IPS DF 6.9 (cell line): ENCODE results near the gene NRG3.

Experiments used
- DNase-seq: peaks from one replicate; pipeline ENCODE4 v3.0.0-alpha.2; 2013; ENCODE audit warnings: low read depth, low spot score
- H3K27ac ChIP-seq: one replicate; pipeline ENCODE4 v1.5.1; 2013; ENCODE audit warnings: low read length, control low read depth
- H3K27me3 ChIP-seq: 2 replicates; pipeline ENCODE4 v1.6.1; 2013; ENCODE audit warnings: mild to moderate bottlenecking, low read length; ENCODE audit not compliant: control insufficient read depth, insufficient read depth
- H3K36me3 ChIP-seq: 2 replicates; pipeline ENCODE4 v1.6.1; 2013; ENCODE audit warnings: low read length; ENCODE audit not compliant: control insufficient read depth, insufficient read depth
- H3K4me1 ChIP-seq: 2 replicates; pipeline ENCODE4 v1.6.1; 2013; ENCODE audit warnings: low read length; ENCODE audit not compliant: control insufficient read depth, insufficient read depth
- H3K4me3 ChIP-seq: 2 replicates; pipeline ENCODE4 v1.5.1; 2013; ENCODE audit warnings: mild to moderate bottlenecking, low read length
- H3K9me3 ChIP-seq: 2 replicates; pipeline ENCODE4 v1.6.1; 2013; ENCODE audit warnings: low read length, inconsistent platforms; ENCODE audit not compliant: control insufficient read depth, insufficient read depth
- WGBS: extraction: QIAGEN DNeasy Blood & Tissue Kit; methylation state at CpG from one replicate; pipeline ENCODE4 v1.1.7; 2013; ENCODE audit warnings: mixed read lengths, missing lambda C conversion rate; ENCODE audit not compliant: insufficient read length, insufficient coverage; 5-methylcytosine and 5-hydroxymethylcytosine counted together

NRG3 gene

DNA sequence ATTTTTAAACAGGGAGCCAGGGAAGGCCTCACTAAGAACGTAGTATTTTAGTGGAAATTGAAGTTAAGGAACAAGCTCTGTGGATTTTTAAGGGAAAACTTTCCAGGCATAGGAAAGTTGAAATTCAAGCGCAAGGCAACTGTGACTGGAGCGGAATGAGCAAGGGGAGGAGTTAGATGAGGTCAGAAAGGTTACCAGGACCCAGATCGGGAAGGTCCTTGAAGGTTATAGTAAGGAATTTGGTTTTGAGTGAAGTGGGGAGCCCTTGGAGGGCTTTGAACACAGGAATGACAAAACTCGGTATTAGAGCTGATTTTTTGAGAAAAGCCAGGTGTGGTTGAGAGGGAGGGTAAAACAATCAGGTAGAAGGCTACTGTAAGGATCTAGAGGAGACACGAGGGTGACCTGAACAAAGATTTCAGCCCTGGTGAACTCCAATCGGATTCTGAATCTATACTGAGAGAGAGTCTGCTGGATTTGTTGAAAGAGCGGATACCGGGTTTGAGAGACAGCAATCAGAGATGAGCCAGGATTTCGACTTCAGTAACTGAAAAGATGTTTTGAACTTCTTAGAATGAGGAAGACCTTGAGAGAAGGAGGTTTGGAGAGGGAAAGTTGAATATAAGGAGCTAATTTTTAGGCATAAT, 1013.9 kb downstream of the NRG3 start:
- DNase-seq = peak; percentile 55
- Histone ChIP-seq H3K9me3 (no peaks in the 10 kb centered on the region), H3K36me3 (no peaks in the 10 kb centered on the region), H3K4me1 (no peaks in the 10 kb centered on the region), H3K4me3 (no peak overlapping the region), H3K27me3 (no peaks in the 10 kb centered on the region), H3K27ac (no peak overlapping the region)
- no CpG with 5 or more reads among the region's 10 CpGs for WGBS

DNA sequence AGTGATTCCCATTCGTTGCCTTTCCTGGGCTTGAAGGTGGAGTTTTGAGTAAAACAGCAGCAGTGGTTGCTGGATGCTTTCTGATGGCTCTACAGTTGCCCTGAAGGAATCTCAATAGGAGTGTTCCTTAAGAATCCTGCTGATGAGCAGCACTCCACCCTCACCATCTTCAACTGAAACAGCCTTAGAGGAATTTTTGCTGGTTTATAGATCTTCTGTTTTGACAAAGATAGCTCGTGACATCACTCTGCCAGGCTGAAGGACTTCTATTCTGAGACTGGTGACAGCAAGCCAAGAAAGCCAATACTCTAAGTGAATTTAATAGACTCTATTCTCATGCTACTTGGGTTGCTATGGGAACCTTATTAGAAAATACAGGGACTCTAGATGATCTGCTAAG, 1014.7 kb downstream of the NRG3 start:
- H3K4me3 ChIP-seq = no peak overlapping the region
- no peaks in the 10 kb centered on the region for H3K4me1 ChIP-seq
- H3K27me3 ChIP-seq = no peaks in the 10 kb centered on the region
- H3K27ac ChIP-seq = no peak overlapping the region
- H3K9me3 ChIP-seq = no peaks in the 10 kb centered on the region
- no peak for DNase-seq
- H3K36me3 ChIP-seq = no peaks in the 10 kb centered on the region
- WGBS = no CpG with 5 or more reads among the region's 2 CpGs

GRCh38 chr10:82890573-82890972, 1015.6 kb downstream of the NRG3 start:
- Histone ChIP-seq H3K4me3 (no peak overlapping the region), H3K27ac (no peak overlapping the region), H3K4me1 (no peaks in the 10 kb centered on the region), H3K9me3 (no peaks in the 10 kb centered on the region), H3K27me3 (no peaks in the 10 kb centered on the region), H3K36me3 (no peaks in the 10 kb centered on the region)
- DNase-seq = no peak
- WGBS = no CpG with 5 or more reads among the region's 5 CpGs

DNA sequence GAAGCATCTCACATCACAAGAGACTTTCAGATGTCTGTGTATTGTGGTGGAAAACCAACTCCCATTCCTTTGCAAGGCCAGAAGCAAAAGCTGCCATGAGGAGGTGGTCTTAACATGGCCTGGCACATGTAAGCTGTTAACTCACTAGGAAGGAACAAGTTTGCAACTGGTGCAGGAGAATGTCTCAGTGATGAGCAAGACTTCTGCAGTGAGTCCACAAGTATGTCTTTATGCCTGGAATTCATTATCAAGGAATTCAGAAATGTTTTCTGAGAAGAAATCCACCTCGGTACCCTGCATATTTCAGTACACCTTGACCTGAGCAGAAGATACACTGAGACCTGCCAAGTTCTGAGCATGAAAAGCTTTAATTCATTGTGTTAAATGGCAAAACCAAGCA, 1033.1 kb downstream of the NRG3 start:
- no peak overlapping the region for H3K27ac ChIP-seq
- H3K9me3 ChIP-seq = no peaks in the 10 kb centered on the region
- H3K36me3 ChIP-seq = no peaks in the 10 kb centered on the region
- H3K27me3 ChIP-seq = no peaks in the 10 kb centered on the region
- no peak overlapping the region for H3K4me3 ChIP-seq
- DNase-seq = no peak
- no peaks in the 10 kb centered on the region for H3K4me1 ChIP-seq
- WGBS = no CpG with 5 or more reads among the region's 1 CpG

DNA sequence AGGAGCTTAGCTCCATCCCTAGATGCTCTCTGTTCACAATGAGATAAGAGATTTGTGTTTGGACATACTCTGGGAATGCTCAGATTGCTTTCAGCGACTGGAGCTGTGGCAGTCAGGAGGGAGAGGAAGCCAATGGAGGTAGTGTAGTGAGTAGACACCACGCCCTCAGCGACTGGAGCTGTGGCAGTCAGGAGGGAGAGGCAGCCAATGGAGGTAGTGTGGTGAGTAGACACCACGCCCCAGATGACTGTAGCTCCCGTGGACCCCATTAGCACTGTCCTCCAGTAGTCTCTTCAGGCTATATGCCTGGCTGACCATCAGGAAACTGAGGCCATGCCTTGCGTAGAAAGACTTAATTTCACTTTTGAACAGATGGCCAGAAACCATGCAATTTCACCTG, 1033.8 kb downstream of the NRG3 start:
- no peaks in the 10 kb centered on the region for H3K36me3 ChIP-seq
- H3K9me3 ChIP-seq = no peaks in the 10 kb centered on the region
- DNase-seq = no peak
- no peaks in the 10 kb centered on the region for H3K4me1 ChIP-seq
- H3K27me3 ChIP-seq = no peaks in the 10 kb centered on the region
- H3K4me3 ChIP-seq = no peak overlapping the region
- H3K27ac ChIP-seq = no peak overlapping the region
- no CpG with 5 or more reads among the region's 6 CpGs for WGBS

GRCh38 chr10:82910301-82910700, 1035.3 kb downstream of the NRG3 start:
- no peak for DNase-seq
- no CpG with 5 or more reads among the region's 3 CpGs for WGBS
- H3K4me1 ChIP-seq = no peaks in the 10 kb centered on the region

DNA sequence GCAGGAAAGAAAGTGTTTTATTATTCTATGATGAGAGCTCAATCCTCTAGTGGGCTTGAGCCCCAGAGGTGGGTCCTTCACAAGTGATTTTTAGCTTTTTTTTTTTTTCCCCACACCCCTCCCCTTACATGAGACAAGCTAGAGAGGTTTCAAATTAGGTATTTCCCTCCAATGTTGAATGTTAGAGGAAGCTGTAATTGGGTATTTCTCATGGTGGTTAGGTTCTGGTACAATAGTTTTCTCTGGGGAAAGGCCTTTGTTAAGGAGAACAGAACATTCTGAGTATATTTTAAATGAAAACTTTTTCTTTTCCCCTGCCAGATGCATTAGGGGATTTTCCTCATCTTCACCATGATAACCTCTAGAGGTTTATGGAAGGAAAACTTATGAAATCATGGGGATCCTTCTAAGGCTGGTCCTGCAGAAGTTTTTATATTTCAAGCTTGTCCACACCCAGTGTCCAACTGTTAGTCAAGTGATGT, 1039.7 kb downstream of the NRG3 start:
- Histone ChIP-seq H3K36me3 (no peaks in the 10 kb centered on the region), H3K4me1 (no peaks in the 10 kb centered on the region), H3K9me3 (no peaks in the 10 kb centered on the region), H3K27me3 (no peaks in the 10 kb centered on the region), H3K4me3 (no peak overlapping the region), H3K27ac (no peak overlapping the region)
- no peak for DNase-seq

More at GRCh38 chr10:82910301-82910700, 1035.3 kb downstream of the NRG3 start:
- H3K36me3 ChIP-seq = no peaks in the 10 kb centered on the region
- H3K27ac ChIP-seq = no peak overlapping the region
- no peaks in the 10 kb centered on the region for H3K9me3 ChIP-seq
- no peak overlapping the region for H3K4me3 ChIP-seq
- H3K27me3 ChIP-seq = no peaks in the 10 kb centered on the region

DNA sequence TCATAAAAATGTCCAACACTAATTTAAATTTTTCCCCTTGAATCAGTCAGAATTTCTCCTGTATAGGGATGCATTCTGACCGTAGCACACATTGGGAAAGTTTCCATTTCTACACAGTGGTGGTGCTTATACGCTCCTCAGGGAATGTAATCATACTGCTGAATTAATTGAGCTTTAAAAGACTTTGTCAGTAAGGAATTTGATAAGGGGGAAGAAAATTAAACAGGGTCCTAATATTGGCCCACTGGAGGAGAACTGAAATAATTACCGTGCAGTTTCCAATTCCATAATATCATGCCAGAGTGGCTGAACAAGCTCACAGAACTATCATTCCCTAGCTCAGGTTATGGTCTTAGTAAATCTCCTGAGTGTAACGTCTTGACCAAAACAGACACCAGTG, 1041.9 kb downstream of the NRG3 start:
- Histone ChIP-seq H3K4me3 (no peak overlapping the region), H3K9me3 (no peaks in the 10 kb centered on the region), H3K27ac (no peak overlapping the region), H3K27me3 (no peaks in the 10 kb centered on the region), H3K36me3 (no peaks in the 10 kb centered on the region), H3K4me1 (no peaks in the 10 kb centered on the region)
- DNase-seq = no peak
- WGBS = no CpG with 5 or more reads among the region's 4 CpGs

DNA sequence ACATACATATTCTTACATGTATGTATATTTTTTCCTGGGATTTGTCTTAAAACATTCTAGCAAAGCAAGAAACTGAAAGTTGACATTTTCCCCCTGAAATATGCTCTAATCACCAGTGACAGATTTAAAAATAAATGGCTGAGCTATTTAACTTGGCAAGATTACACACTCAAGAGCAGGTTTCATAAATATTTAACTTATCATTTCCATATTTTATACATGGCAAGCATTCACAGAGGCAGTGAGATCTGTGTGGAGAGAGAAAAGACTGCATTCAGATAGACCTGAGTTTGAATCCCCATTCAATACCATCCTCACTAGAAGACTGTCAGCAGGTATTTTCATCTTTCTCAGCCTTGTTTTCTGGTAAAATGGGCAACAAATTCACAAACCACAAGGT, 1043.0 kb downstream of the NRG3 start:
- no peaks in the 10 kb centered on the region for H3K9me3 ChIP-seq
- no peaks in the 10 kb centered on the region for H3K36me3 ChIP-seq
- H3K27ac ChIP-seq = no peak overlapping the region
- no peak overlapping the region for H3K4me3 ChIP-seq
- no peaks in the 10 kb centered on the region for H3K27me3 ChIP-seq
- no peaks in the 10 kb centered on the region for H3K4me1 ChIP-seq
- DNase-seq = no peak

DNA sequence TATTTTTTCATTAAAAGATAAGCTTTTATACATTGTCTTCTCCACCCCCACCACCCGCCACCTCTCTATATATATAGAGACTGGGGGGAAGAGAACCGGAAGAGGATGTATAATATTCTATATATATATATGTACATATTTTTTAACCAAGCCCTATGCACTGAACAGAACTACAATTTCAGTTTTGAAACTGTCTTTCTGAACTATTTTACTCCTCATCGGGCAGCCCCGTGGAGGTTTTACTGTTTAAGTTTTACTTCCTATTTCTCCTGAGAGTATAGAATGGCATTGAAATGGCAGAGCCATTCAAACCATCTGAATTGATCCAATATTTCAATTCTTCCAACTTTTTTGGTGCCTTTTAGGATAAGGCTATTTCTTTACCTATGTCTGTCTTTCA, 1047.1 kb downstream of the NRG3 start:
- WGBS = no CpG with 5 or more reads among the region's 4 CpGs
- DNase-seq = no peak
- H3K36me3 ChIP-seq = no peaks in the 10 kb centered on the region
- no peak overlapping the region for H3K4me3 ChIP-seq
- H3K27ac ChIP-seq = no peak overlapping the region
- no peaks in the 10 kb centered on the region for H3K9me3 ChIP-seq
- H3K27me3 ChIP-seq = no peaks in the 10 kb centered on the region
- no peaks in the 10 kb centered on the region for H3K4me1 ChIP-seq

- Histone ChIP-seq H3K4me3 (no peak overlapping the region), H3K27ac (no peak overlapping the region), H3K4me1 (no peaks in the 10 kb centered on the region), H3K9me3 (no peaks in the 10 kb centered on the region), H3K36me3 (no peaks in the 10 kb centered on the region), H3K27me3 (no peaks in the 10 kb centered on the region)
- no peak for DNase-seq
- WGBS = no CpG with 5 or more reads among the region's 2 CpGs
Observed at GRCh38 chr10:82922755-82923154, 1047.8 kb downstream of the NRG3 start.
